Endodermal cell (in vitro differentiated cells): Measurements from ENCODE around the gene HSPG2. TPM values are rescaled to one million over a fixed set of nuclear protein-coding genes. Genes with fewer than 3 reads are reported as not detected.
"Not testable (repeated sequence)": the region's sequence is repeated elsewhere in the genome, so short reads cannot be mapped to it uniquely, and the experiment has no call there.

ENCODE experiments used
- DNase-seq: peaks from one replicate; pipeline ENCODE4 v3.0.0-alpha.2; 2017
- H3K27ac ChIP-seq: 2 replicates; pipeline ENCODE4 v1.5.1; 2013; ENCODE audit warnings: mild to moderate bottlenecking, low read depth, low read length, moderate library complexity
- H3K27me3 ChIP-seq: 2 replicates; pipeline ENCODE4 v1.6.1; 2013; ENCODE audit warnings: mild to moderate bottlenecking, low read length, moderate library complexity; ENCODE audit not compliant: insufficient read depth, control insufficient read depth, poor library complexity, severe bottlenecking
- H3K36me3 ChIP-seq: 2 replicates; pipeline ENCODE4 v1.7.0; 2013; ENCODE audit warnings: mild to moderate bottlenecking, low read length, moderate library complexity; ENCODE audit not compliant: control insufficient read depth, insufficient read depth
- H3K4me1 ChIP-seq: one replicate; pipeline ENCODE4 v1.7.0; 2013; ENCODE audit warnings: low read length; ENCODE audit not compliant: control insufficient read depth, insufficient read depth
- H3K4me3 ChIP-seq: 2 replicates; pipeline ENCODE4 v1.5.1; 2013; ENCODE audit warnings: mild to moderate bottlenecking, low read length, moderate library complexity
- H3K9ac ChIP-seq: 2 replicates; pipeline ENCODE4 v1.6.1; 2013; ENCODE audit warnings: mild to moderate bottlenecking, low read length, moderate library complexity; ENCODE audit not compliant: poor library complexity, severe bottlenecking; ENCODE audit errors: extremely low read depth
- H3K9me3 ChIP-seq: 2 replicates; pipeline ENCODE4 v1.6.1; 2013; ENCODE audit warnings: mild to moderate bottlenecking, low read length, moderate library complexity; ENCODE audit not compliant: control insufficient read depth
- H3K27ac Mint-ChIP-seq: 2 replicates; pipeline ENCODE4 v1.8.0; 2020; ENCODE audit warnings: mixed read lengths
- H3K27me3 Mint-ChIP-seq: 2 replicates; pipeline ENCODE4 v1.8.0; 2021; ENCODE audit warnings: mild to moderate bottlenecking, mixed read lengths; ENCODE audit not compliant: insufficient read depth
- H3K36me3 Mint-ChIP-seq: 2 replicates; pipeline ENCODE4 v1.8.0; 2020; ENCODE audit warnings: low read depth, mixed read lengths
- H3K4me1 Mint-ChIP-seq: 2 replicates; pipeline ENCODE4 v1.8.0; 2020; ENCODE audit warnings: mixed read lengths
- H3K4me3 Mint-ChIP-seq: 2 replicates; pipeline ENCODE4 v1.8.0; 2020; ENCODE audit warnings: mild to moderate bottlenecking, moderate library complexity, mixed read lengths
- H3K9me3 Mint-ChIP-seq: 2 replicates; pipeline ENCODE4 v1.8.0; 2020; ENCODE audit warnings: mild to moderate bottlenecking, mixed read lengths
- WGBS, 2 experiments: methylation state at CpG; one replicate each; pipeline versions ENCODE4 v1.1.5 to v1.1.7; 2013; ENCODE audit warnings: missing lambda C conversion rate in 2 of 2, mixed read lengths in 1 of 2; ENCODE audit not compliant: insufficient coverage in 1 of 2, insufficient read length in 1 of 2; 5-methylcytosine and 5-hydroxymethylcytosine counted together
- long read RNA-seq, 4 experiments: library from polyadenylated mRNA in 2 of 4; library from RNA in 1 of 4; library from capped mRNA in 1 of 4; stranded (forward) in 3 of 4; unstranded in 1 of 4; transcript quantifications; one replicate each; pipeline ENCODE4 v2.0.0, GENCODE V29; 2020 to 2021; ENCODE audit warnings: inconsistent platforms in 1 of 4
- polyA plus RNA-seq, 2 experiments: library from polyadenylated mRNA; stranded (reverse); fragments of 50-300 nt; gene quantifications; one replicate each; pipeline ENCODE4 v1.2.3, GENCODE V29; 2013
- total RNA-seq, 2 donors: library from RNA; stranded (reverse); fragmentation: NEBNext Ultra II Directional in 1 of 2; extraction: Animal tissue kit (Norgen Biotek cat#: 25700) in 1 of 2; gene quantifications; 2 replicates in 1 of 2; 3 replicates in 1 of 2; pipeline ENCODE4 v1.2.1, GENCODE V29; 2021
- TF ChIP-seq, protein P1 (sequence below): fragments of 200-600 bp; sonication (generic); conservative IDR thresholded peaks from 2 replicates; pipeline ENCODE4 v1.5.0; 2021; ENCODE audit warnings: antibody characterized with exemption, mild to moderate bottlenecking

HSPG2 gene
- 100 to 1,000 TPM; 222 to 227 TPM for total RNA-seq
- polyA plus RNA-seq (2013, experiment 1 of 2): 74.9 TPM
- 76.7 TPM for polyA plus RNA-seq (2013, experiment 2 of 2)
- long read RNA-seq, experiment 1, partial matches to known transcripts: 22 of 54 reads
- long read RNA-seq, experiment 1, other reads (novel, unspliced or antisense): 29 of 54 reads
- long read RNA-seq, experiment 2, full-length matches to known transcripts: 10 of 132 reads
- long read RNA-seq, experiment 2, partial matches to known transcripts: 98 of 132 reads
- long read RNA-seq, experiment 2, other reads (novel, unspliced or antisense): 24 of 132 reads
- long read RNA-seq, experiment 3, partial matches to known transcripts: 14 of 21 reads
- long read RNA-seq, experiment 3, other reads (novel, unspliced or antisense): 6 of 21 reads
- long read RNA-seq, experiment 4: 0 reads

DNA sequence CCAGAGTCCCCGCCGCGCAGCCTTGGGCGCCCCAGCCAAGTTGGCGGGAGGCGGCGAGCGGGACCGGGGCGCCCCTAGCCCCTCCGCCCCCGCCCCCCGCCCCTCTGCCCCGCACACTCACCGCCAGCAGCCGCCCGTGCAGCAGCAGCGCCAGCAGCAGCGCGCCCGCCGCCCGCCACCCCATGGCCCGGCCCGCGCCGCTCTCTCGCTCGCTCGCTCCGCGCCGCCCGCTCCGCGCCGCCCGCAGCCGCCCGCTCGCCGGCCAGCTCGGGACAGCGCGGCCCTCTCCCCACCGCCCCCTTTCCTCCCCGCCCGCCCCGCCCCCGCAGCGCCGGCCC lies at the start of gene HSPG2:
HSPG2 (minus strand) TSS at position 277 of the 338 bp plus-strand sequence; CDS start at position 184, 93 bp downstream.
- H3K9me3 ChIP-seq: no peaks in the 10 kb centered on the region
- H3K36me3 ChIP-seq: peaks cover 16% of the 10 kb centered on the region
- peaks cover 23% of the 10 kb centered on the region for H3K4me1 ChIP-seq
- no peaks in the 10 kb centered on the region for H3K27me3 ChIP-seq
- no peaks in the 10 kb centered on the region for H3K9me3 Mint-ChIP-seq
- TF ChIP-seq, protein P1, sequence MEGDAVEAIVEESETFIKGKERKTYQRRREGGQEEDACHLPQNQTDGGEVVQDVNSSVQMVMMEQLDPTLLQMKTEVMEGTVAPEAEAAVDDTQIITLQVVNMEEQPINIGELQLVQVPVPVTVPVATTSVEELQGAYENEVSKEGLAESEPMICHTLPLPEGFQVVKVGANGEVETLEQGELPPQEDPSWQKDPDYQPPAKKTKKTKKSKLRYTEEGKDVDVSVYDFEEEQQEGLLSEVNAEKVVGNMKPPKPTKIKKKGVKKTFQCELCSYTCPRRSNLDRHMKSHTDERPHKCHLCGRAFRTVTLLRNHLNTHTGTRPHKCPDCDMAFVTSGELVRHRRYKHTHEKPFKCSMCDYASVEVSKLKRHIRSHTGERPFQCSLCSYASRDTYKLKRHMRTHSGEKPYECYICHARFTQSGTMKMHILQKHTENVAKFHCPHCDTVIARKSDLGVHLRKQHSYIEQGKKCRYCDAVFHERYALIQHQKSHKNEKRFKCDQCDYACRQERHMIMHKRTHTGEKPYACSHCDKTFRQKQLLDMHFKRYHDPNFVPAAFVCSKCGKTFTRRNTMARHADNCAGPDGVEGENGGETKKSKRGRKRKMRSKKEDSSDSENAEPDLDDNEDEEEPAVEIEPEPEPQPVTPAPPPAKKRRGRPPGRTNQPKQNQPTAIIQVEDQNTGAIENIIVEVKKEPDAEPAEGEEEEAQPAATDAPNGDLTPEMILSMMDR: no peak
- H3K27me3 Mint-ChIP-seq: no peaks in the 10 kb centered on the region
- H3K36me3 Mint-ChIP-seq: peaks cover 4% of the 10 kb centered on the region
- peaks cover 63% of the 10 kb centered on the region for H3K4me1 Mint-ChIP-seq
- peak within 1 kb of the TSS; percentile 76 for H3K27ac ChIP-seq
- peak within 1 kb of the TSS; percentile 41 for H3K9ac ChIP-seq
- H3K4me3 ChIP-seq: peak within 1 kb of the TSS; percentile 85
- 0% methylated on average over 42 of the region's 52 CpGs; no CpG with 5 or more reads in 1 of the 2 experiments for WGBS, 2 experiments
- DNase-seq: no peak
- H3K27ac Mint-ChIP-seq: peak within 1 kb of the TSS; percentile 89
- H3K4me3 Mint-ChIP-seq: peak within 1 kb of the TSS; percentile 65

DNA sequence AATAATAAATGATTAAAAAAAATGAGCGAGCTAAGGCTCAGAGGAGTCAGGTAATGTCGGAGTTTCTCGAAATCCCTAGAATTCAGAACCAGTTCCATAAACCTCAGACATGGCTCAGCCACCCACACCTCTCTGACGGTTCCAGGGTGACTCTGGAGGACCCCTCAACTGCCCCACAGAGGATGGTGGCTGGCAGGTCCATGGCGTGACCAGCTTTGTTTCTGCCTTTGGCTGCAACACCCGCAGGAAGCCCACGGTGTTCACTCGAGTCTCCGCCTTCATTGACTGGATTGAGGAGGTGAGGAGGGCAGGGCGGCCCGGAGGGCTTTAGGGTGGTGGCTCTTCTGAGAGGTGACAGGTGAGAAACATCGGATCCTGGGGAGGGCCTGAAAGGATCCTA lies 49.3 kb upstream of the HSPG2 start:
- not testable (repeated sequence) for H3K27me3 ChIP-seq, H3K36me3 Mint-ChIP-seq, H3K27ac Mint-ChIP-seq, DNase-seq, H3K4me3 Mint-ChIP-seq, H3K4me3 ChIP-seq, H3K9me3 Mint-ChIP-seq, H3K36me3 ChIP-seq, H3K27ac ChIP-seq, H3K4me1 ChIP-seq, H3K4me1 Mint-ChIP-seq, H3K9ac ChIP-seq, H3K9me3 ChIP-seq, H3K27me3 Mint-ChIP-seq
- 92 to 100% methylated on average over 4 to 7 of the region's 12 CpGs for WGBS, 2 experiments

DNA sequence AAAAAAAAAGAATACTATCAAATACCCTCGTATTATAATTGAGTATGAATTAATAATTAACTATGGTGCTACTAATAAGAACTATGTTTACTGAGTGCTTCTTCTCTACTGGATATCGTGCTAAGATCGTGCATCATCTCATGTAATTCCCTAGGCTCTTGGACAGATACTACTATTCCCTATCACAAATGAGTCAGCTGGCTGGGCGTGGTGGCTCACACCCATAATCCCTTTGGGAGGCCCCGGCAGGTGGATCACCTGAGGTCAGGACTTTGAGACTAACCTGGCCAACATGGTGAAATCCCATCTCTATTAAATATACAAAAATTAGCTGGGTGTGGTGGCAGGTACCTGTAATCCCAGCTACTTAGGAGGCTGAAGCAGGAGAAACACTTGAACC lies 48.8 kb upstream of the HSPG2 start:
- H3K36me3 ChIP-seq, H3K27ac ChIP-seq, H3K9me3 ChIP-seq, H3K9me3 Mint-ChIP-seq, DNase-seq, H3K27me3 Mint-ChIP-seq, H3K4me1 Mint-ChIP-seq, H3K4me3 ChIP-seq, H3K4me3 Mint-ChIP-seq, H3K27ac Mint-ChIP-seq, H3K4me1 ChIP-seq, H3K27me3 ChIP-seq, H3K36me3 Mint-ChIP-seq, H3K9ac ChIP-seq: not testable (repeated sequence)
- WGBS, 2 experiments: 100% methylated on average over 1 of the region's 5 CpGs; no CpG with 5 or more reads in 1 of the 2 experiments

DNA sequence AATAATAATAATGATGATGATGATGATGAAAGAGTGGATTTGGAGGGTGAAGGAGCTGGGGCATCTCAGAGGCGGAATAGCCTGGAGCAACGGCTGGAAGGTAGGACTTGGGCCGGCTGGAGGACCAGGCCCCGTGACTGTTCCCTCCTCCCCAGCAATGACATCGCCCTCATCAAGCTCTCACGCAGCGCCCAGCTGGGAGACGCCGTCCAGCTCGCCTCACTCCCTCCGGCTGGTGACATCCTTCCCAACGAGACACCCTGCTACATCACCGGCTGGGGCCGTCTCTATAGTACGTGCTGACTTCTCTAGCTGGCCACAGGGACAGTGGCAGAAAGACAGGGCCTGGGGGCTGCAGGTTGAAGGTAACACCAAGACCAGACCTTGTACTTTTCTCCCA lies 46.4 kb upstream of the HSPG2 start:
- H3K4me1 Mint-ChIP-seq, H3K9ac ChIP-seq, H3K36me3 Mint-ChIP-seq, H3K27me3 ChIP-seq, DNase-seq, H3K4me3 ChIP-seq, H3K36me3 ChIP-seq, H3K27ac Mint-ChIP-seq, H3K4me1 ChIP-seq, H3K4me3 Mint-ChIP-seq, H3K9me3 Mint-ChIP-seq, H3K27me3 Mint-ChIP-seq, H3K27ac ChIP-seq, H3K9me3 ChIP-seq: not testable (repeated sequence)
- WGBS, 2 experiments: 50% methylated on average over 1 of the region's 15 CpGs; no CpG with 5 or more reads in 1 of the 2 experiments
